Left ventricle myocardium superior (tissue), 1 donor: ENCODE data around the gene CTDSP1. TPM values are rescaled to one million over a fixed set of nuclear protein-coding genes. Genes with fewer than 3 reads are reported as not detected.

ENCODE experiments used
- ATAC-seq: fragments of 200-7000 bp; cut with Tn5 transposase; one replicate; pipeline ENCODE4 v1.9.1; 2020; ENCODE audit warnings: mild to moderate bottlenecking, moderate library complexity
- DNase-seq: peaks from one replicate; pipeline ENCODE4 v3.0.0-alpha.2; 2020
- intact Hi-C: fragments of 100-400 bp; cut with micrococcal nuclease; formaldehyde crosslinking; loops from one replicate; pipeline ENCODE4 v1.11.0; 2022
- microRNA-seq: library from miRNA; unstranded; fragments of <30 nt; microRNA quantifications from one replicate; pipeline ENCODE4 v1.2.0, GENCODE V29; 2020; ENCODE audit warnings: borderline number of aligned reads
- total RNA-seq: library from RNA; stranded (reverse); fragmentation: NEBNext Ultra II Directional; extraction: Animal tissue kit (Norgen Biotek cat#: 25700); gene quantifications from one replicate; pipeline ENCODE4 v1.2.1, GENCODE V29; 2021
- donor health status: DM: no; HTN: yes; CAD: no; lungs with severe emphysema.

Gene CTDSP1
- total RNA-seq, 1 donor from 2014 or later, result 113 TPM

GRCh38 chr2:218437969-218438368 lies 38.3 kb downstream of the CTDSP1 start:
- intact Hi-C loops, result no loop called here
- DNase-seq, result no peak
- no peak for ATAC-seq

- ATAC-seq (peak; percentile 51), DNase-seq (peak; percentile 51)
- intact Hi-C loops, result no loop called here
Observed at GRCh38 chr2:218438596-218438995, 38.9 kb downstream of the CTDSP1 start.

GRCh38 chr2:218444692-218445357 lies 45.2 kb downstream of the CTDSP1 start:
- DNase-seq (no peak), ATAC-seq (no peak)
- intact Hi-C loops, result no loop called here

- ATAC-seq, result no peak
- no peak for DNase-seq
- intact Hi-C loops, result no loop called here
Observed at GRCh38 chr2:218445602-218446001, 45.9 kb downstream of the CTDSP1 start.

- DNase-seq (no peak), ATAC-seq (no peak)
- intact Hi-C loops, result no loop called here
Observed at GRCh38 chr2:218446547-218446946, 46.9 kb downstream of the CTDSP1 start.

GRCh38 chr2:218447072-218447471 lies 47.4 kb downstream of the CTDSP1 start:
- ATAC-seq (no peak), DNase-seq (no peak)
- intact Hi-C loops, result no loop called here

GRCh38 chr2:218448934-218449333 lies 49.3 kb downstream of the CTDSP1 start:
- intact Hi-C loops, result no loop called here
- ATAC-seq (no peak), DNase-seq (no peak)

GRCh38 chr2:218452079-218452478 lies 52.4 kb downstream of the CTDSP1 start:
- intact Hi-C loops, result no loop called here
- ATAC-seq (no peak), DNase-seq (no peak)

Small RNAs within 50 kb of the gene (microRNA-seq; reads per million reads assigned to microRNA genes)
- gene MIR26B, result 32,221 reads per million, percentile 98 among the genes with 10 or more reads in this experiment

Other genes with a start within 250 kb of the CTDSP1 start
- 0.69 TPM for gene CXCR1, start 232.9 kb upstream of the CTDSP1 start, total RNA-seq
- gene ARPC2, start 182.7 kb upstream of the CTDSP1 start, total RNA-seq, result 139 TPM
- 0.67 TPM for gene GPBAR1, start 138.9 kb upstream of the CTDSP1 start, total RNA-seq
- gene AAMP, start 129.7 kb upstream of the CTDSP1 start, total RNA-seq, result 47.7 TPM
- gene PNKD, start 129.3 kb upstream of the CTDSP1 start, total RNA-seq, result 67.1 TPM
- gene TMBIM1, start 107.4 kb upstream of the CTDSP1 start, total RNA-seq, result 109 TPM
- not detected for gene CATIP, start 43.0 kb upstream of the CTDSP1 start, total RNA-seq
- gene SLC11A1, start 17.6 kb upstream of the CTDSP1 start, total RNA-seq, result 4.5 TPM
- not detected for gene VIL1, start 19.3 kb downstream of the CTDSP1 start, total RNA-seq
- 6.6 TPM for gene USP37, start 168.5 kb downstream of the CTDSP1 start, total RNA-seq
- gene CNOT9, start 169.0 kb downstream of the CTDSP1 start, total RNA-seq, result 18.6 TPM
- gene PLCD4, start 208.0 kb downstream of the CTDSP1 start, total RNA-seq, result 0.55 TPM